BJ (cell line): ENCODE results near the gene AVPR1A. TPM values are rescaled to one million over a fixed set of nuclear protein-coding genes. Genes with fewer than 3 reads are reported as not detected.

Experiments
- CTCF ChIA-PET: fragments of 350-600 bp; formaldehyde crosslinking; extraction: SDS; loops from one replicate; lab custom pipeline; 2021; ENCODE audit warnings: antibody characterized with exemption, inconsistent platforms; lab: Yijun Ruan, JAX
- POLR2A ChIA-PET: fragments of 300-600 bp; sonication (Branson Sonifier 250); formaldehyde crosslinking; extraction: SDS; loops from one replicate; lab custom pipeline; 2021; ENCODE audit warnings: antibody characterized with exemption; lab: Charles Lee
- DNase-seq: peaks from one replicate; pipeline ENCODE4 v3.0.0-alpha.2; 2011; ENCODE audit warnings: low read depth
- H3K27me3 ChIP-seq: 2 replicates; pipeline ENCODE4 v1.6.0; 2011; ENCODE audit warnings: low read length; ENCODE audit not compliant: control insufficient read depth, insufficient read depth
- H3K36me3 ChIP-seq: 2 replicates; pipeline ENCODE4 v1.5.1; 2011; ENCODE audit warnings: low read length; ENCODE audit not compliant: control insufficient read depth, insufficient read depth
- H3K4me3 ChIP-seq: 2 replicates; pipeline ENCODE4 v1.5.1; 2011; ENCODE audit warnings: low read depth, mild to moderate bottlenecking, control low read depth, low read length
- CTCF ChIP-seq: IDR thresholded peaks from 2 replicates; pipeline ENCODE4 v1.5.1; 2011; ENCODE audit warnings: low read depth, mild to moderate bottlenecking, control low read depth, inconsistent platforms, low read length, moderate library complexity; ENCODE audit not compliant: insufficient read depth
- polyA plus RNA-seq: library from polyadenylated mRNA; depleted of rRNA; stranded (reverse); fragments of >200 nt; gene quantifications from 2 replicates; pipeline ENCODE4 v1.2.3, GENCODE V29; 2011; rRNA removed

Gene AVPR1A
- polyA plus RNA-seq, 1 experiment: not detected

GRCh38 chr12:63098851-63099250 is 52.1 kb downstream of the AVPR1A start:
- ChIA-PET CTCF (interaction anchor here (0.8 kb wide), 1 partner anchor 178 kb away, joined by 3 read pairs; no protein-coding TSS in a partner anchor), POLR2A (no interaction called here)
- TF ChIP-seq CTCF: no peak
- Histone ChIP-seq H3K27me3 (peaks cover 3% of the 10 kb centered on the region), H3K4me3 (no peak overlapping the region), H3K36me3 (no peaks in the 10 kb centered on the region)
- DNase-seq: no peak

- no peak for DNase-seq
- no peak for TF ChIP-seq CTCF
- H3K27me3 ChIP-seq: peaks cover 3% of the 10 kb centered on the region
- H3K36me3 ChIP-seq: no peaks in the 10 kb centered on the region
- CTCF ChIA-PET: interaction anchor here (0.6 kb wide), 2 partner anchors 16 to 639 kb away, joined by 3 to 6 read pairs; no protein-coding TSS in a partner anchor
- POLR2A ChIA-PET: no interaction called here
- H3K4me3 ChIP-seq: no peak overlapping the region
Measured at GRCh38 chr12:63095369-63095980, 55.5 kb downstream of the AVPR1A start.

- Histone ChIP-seq H3K27me3 (peaks cover 1% of the 10 kb centered on the region), H3K4me3 (no peak overlapping the region), H3K36me3 (no peaks in the 10 kb centered on the region)
- POLR2A ChIA-PET: no interaction called here
- TF ChIP-seq CTCF: no peak
- CTCF ChIA-PET: interaction anchor here (1.1 kb wide), 1 partner anchor 9 kb away, joined by 3 read pairs; no protein-coding TSS in a partner anchor
- no peak for DNase-seq
Measured at GRCh38 chr12:63093711-63094110, 57.3 kb downstream of the AVPR1A start.

- POLR2A ChIA-PET: no interaction called here
Measured at GRCh38 chr12:63093084-63093483, 57.9 kb downstream of the AVPR1A start.

More at GRCh38 chr12:63093084-63093483, 57.9 kb downstream of the AVPR1A start:
- no peak overlapping the region for H3K4me3 ChIP-seq
- CTCF ChIA-PET: interaction anchor here (1.1 to 1.4 kb wide), 2 partner anchors 10 to 25 kb away, joined by 3 read pairs; no protein-coding TSS in a partner anchor
- no peaks in the 10 kb centered on the region for H3K36me3 ChIP-seq
- no peak for DNase-seq
- no peak for TF ChIP-seq CTCF
- H3K27me3 ChIP-seq: no peaks in the 10 kb centered on the region; the same call in 1 of the 2 replicates

Other genes with a start within 250 kb of the AVPR1A start
- gene PPM1H, start 216.1 kb downstream of the AVPR1A start, polyA plus RNA-seq: 2.3 and 3.6 TPM in 2 replicates